CMK (cell line): Measurements from ENCODE around the gene PREX1.
A peak's percentile ranks its signal among the peaks of the same experiment; 100 is the strongest.
"Not testable (repeated sequence)": the region's sequence is repeated elsewhere in the genome, so short reads cannot be mapped to it uniquely, and the experiment has no call there.

Experiments
- DNase-seq: peaks from one replicate; pipeline ENCODE4 v3.0.0-alpha.2; 2010; ENCODE audit warnings: low read depth

PREX1 gene

GRCh38 chr20:48825566-48825920, 2.3 kb downstream of the PREX1 start:
- DNase-seq: no peak

GRCh38 chr20:48824830-48825565, 2.8 kb downstream of the PREX1 start:
- no peak for DNase-seq

DNA sequence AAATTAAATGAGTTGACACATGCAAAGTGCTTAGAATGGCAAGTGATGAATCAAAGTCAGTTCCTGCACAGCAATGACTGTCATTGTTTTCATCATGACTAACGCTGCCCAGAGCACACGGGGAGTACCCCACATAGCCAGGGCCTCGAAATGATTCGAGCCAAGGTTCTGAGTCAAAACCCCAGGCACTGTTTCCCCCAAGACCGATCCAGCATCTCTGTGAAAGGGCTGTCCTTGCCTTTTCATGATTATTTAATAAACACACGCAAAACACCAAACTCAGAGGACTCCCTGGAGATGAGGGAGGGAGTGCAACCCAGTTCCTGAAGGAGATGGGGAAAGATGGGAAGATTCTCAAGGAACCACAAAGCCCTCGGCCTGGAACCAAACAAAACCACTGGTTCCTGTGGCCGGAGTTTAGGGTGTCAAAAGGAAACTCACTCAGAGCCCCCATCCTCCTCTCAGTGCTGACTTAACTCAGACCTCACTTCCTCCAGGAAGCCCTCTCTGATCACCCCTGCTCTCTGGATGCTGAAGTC, 3.8 kb downstream of the PREX1 start:
- DNase-seq: no peak

GRCh38 chr20:48823476-48823875, 4.3 kb downstream of the PREX1 start:
- no peak for DNase-seq

GRCh38 chr20:48822879-48823385, 4.9 kb downstream of the PREX1 start:
- DNase-seq: peak; percentile 51

- DNase-seq: no peak
Measured at GRCh38 chr20:48822178-48822577, 5.6 kb downstream of the PREX1 start.

DNA sequence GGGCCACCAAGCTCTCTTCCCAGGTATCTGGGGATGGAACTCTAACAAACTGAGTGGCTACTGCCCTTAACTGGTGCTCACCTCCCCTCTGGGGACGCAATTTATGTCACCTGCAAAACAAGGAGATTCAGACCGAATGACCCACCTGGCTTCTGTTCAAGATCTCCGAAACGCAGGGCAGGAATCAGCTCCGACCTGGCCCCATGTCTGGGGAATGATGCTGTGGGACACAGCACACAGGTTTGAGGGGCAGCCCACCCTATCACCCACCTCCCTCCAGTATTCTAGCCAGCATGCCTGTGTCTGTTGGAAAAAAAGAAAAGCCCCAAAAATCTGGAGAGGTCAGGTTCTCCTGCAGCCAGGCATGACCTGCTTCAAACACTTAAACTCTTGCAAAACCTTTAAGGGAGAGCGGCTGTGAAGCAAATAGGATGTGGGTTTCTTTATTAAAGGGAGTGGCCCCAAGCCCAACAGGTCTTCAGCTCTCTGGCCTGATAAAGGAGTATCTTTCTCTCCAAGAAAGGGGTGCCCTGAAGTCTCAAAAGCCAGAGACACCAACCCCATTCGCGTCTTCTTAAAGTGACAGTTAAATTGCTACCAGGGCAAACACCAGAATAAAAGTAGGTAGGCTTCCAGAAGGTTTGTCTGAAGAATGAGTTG, 6.4 kb downstream of the PREX1 start:
- no peak for DNase-seq

- DNase-seq: no peak
Measured at GRCh38 chr20:48820649-48820973, 7.2 kb downstream of the PREX1 start.

DNA sequence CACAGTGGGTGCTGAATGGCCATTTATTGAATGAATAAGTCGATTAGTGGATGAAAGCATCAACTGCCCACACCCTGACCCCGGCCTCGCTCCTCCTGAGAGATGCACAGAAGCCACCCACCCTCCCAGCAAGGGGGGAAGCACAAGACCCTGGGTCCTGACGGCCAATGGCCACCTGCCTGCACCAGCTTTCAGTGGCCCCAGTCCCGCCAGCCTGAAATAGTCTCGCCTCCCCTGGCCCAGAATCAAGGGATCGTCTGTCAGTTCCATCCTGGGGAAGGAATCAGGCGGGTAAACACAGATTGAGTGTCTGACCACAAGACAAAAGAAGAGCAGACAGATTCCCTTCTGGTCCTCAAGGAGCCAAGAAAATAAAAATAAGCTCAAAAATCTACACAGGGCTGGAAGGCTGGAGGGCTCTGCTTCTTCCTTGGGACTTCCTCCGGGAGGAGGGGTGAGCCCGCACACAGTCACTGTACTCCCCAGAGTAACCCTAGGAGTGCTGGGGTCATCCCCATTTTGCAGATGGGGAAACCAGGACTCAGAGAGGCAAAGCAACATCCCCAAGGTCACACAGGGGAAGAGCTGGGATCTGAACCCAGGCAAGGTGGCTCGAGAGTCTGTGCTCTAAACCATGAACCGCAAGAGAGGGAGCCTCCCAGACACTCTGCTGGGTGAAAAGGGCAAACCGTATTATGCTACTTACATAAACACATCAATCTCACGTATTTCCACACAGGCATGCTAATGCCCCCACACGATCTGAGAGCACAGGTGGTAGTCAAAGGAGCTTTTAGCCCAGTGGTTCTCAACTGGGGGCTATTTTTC, 7.8 kb downstream of the PREX1 start:
- DNase-seq: no peak

DNA sequence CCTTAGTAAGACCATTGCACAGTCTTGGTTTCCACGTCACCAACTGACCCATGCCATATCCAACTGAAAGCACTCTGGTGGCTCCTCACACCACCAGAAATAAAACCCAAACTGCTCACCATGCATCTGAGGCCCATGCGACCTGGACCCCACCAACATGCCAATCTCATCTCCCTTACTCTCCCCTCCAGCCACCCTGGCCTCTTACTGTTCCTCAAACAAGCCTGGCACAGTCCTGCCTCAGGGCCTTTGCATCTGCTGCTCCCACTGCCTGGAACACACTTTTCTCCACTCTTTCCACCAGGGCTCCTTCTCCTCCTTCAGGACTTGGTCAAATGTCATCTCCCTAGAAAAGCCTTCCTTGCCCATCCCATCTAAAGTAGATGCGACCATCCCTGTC, 8.7 kb downstream of the PREX1 start:
- no peak for DNase-seq

- no peak for DNase-seq
Measured at GRCh38 chr20:48818481-48818987, 9.3 kb downstream of the PREX1 start.

DNA sequence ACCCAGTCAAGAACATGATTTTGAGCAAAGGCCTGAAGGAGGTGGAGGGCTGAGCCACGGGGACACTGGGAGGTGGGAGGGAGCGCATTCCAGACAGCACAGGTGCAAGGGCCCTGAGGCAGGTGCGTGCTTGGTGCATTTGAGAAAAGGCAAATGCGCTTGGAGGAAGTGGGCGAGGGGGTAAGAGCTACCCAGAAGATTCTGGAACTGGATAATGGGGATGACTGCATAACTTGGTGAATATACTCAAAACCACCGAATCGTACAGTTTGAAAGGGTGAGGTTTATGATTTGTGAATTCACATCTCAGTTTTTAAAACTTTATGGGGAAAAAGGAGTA, 9.8 kb downstream of the PREX1 start:
- no peak for DNase-seq

DNA sequence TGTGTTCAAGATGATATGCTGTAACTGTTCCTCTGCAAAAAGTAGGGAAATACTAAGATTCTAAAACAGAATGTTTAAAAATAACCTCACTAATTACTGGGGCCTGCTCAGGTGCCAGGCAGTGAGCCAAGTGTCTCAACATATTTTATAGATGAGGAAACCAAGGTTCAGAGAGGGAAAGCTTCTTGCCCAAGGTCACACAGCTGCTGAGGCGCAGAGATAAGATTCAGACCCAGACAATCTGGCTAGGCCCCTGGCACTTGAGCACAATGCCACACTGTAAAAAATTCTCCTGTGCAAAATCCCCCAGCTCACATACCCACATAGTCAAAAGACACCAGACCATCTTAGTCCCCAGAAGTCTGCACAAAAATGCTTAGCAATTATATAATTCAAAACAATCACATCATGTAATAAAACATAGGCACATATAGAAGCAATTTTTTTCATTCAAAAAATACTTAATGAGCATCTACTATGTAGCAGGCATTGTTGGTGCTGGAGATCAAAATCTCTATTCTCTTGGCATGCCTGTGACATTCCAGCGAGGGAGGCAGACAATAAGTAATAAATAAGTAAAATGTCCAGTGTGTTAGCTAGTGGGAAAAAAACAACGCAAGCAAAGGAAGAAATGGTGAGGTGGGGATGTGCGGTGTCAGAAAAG, 10.3 kb downstream of the PREX1 start:
- no peak for DNase-seq

GRCh38 chr20:48816282-48817205, 11.3 kb downstream of the PREX1 start:
- DNase-seq: no peak

GRCh38 chr20:48815537-48815936, 12.3 kb downstream of the PREX1 start:
- no peak for DNase-seq

- no peak for DNase-seq
Measured at GRCh38 chr20:48814633-48815032, 13.2 kb downstream of the PREX1 start.

- DNase-seq: no peak
Measured at GRCh38 chr20:48813930-48814546, 13.8 kb downstream of the PREX1 start.

GRCh38 chr20:48813446-48813747, 14.4 kb downstream of the PREX1 start:
- DNase-seq: no peak

- no peak for DNase-seq
Measured at GRCh38 chr20:48812600-48813445, 15.0 kb downstream of the PREX1 start.

GRCh38 chr20:48812114-48812513, 15.7 kb downstream of the PREX1 start:
- not testable (repeated sequence) for DNase-seq
